LNCAP (cell line): Measurements from ENCODE around the gene SLC9A9.

Experiments
- CTCF ChIP-seq: fragments of 450-650 bp; IDR thresholded peaks from 2 replicates; pipeline ENCODE4 v1.5.1; 2017; ENCODE audit warnings: mild to moderate bottlenecking

SLC9A9 gene

DNA sequence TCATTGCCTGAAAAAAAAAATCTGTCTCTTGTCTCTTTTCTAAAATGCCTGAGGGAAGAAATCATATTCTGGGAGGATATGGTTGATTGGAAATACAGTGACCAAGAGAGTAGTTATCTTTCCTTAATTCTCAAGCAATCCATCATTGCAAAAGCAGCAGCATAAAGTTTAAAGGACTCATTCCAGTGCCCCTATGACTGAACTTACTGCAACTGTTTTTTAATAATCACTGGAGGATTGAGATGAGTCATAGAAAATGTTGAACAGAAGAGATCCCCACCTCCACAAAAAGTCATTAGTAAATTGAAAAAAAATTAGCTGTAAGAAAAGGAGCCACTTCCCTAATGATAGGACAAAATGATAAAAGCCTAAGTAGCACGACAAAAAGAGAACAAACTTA is 121.5 kb downstream of the SLC9A9 start:
- no peak for TF ChIP-seq CTCF

DNA sequence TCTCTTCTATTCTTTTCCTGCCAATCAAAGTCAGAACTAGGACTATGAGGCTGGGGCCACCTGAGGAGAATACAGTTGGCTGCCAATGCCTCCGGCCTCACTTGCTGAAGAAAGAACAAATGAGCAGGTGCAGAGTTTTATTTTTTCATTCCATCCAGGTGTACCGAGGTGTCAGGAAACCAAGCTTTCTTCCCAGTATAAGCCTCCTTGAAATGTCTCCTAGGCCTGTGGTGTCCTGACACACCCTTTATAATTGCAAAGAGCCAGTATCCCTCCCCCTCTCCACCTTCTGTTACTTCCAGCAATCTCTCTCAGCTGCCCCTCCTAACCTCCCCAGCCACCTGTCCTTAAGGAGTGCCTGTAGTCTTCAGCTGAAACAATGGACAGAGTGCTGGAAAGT is 127.9 kb downstream of the SLC9A9 start:
- TF ChIP-seq CTCF: no peak

DNA sequence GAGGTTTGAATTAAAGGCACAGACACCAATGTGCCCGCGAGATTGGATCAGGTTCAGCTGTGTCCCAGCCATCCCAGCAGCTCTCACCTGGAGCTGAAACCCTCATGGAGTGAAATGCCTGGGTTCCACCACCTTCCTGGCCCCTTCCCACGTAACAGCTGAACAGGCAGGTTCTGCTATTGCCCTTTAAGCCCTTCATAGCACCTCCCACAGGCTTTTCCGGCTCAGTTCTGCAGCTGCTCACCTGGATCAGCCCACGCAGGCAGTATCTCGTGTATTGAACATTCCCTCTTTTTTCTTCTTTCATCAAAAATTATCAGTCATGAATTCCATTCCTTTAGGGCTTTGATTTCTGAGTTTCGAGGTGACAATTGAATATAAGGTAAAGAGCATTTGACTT is 129.8 kb downstream of the SLC9A9 start:
- TF ChIP-seq CTCF: no peak

GRCh38 chr3:143716731-143717130 is 131.5 kb downstream of the SLC9A9 start:
- no peak for TF ChIP-seq CTCF

GRCh38 chr3:143712522-143712921 is 135.7 kb downstream of the SLC9A9 start:
- no peak for TF ChIP-seq CTCF

DNA sequence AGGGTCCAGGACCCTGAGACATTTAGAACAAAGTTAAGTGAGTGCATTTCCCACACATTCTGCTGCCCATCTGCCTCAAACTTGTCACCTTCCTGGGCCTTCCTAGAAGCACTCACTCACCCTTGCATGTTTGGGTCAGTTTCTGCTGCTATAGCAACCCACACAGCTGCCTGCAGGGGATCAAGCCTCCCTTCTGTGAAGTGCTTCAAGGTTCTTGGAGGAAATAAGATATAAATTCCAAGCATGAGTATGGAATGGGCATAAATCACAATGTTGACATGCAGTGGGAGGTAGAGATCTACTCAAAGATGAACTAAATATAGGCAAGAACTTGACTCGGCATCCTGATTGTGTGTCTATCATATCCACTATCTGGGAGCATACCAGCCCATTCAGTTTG is 140.4 kb downstream of the SLC9A9 start:
- TF ChIP-seq CTCF: no peak

DNA sequence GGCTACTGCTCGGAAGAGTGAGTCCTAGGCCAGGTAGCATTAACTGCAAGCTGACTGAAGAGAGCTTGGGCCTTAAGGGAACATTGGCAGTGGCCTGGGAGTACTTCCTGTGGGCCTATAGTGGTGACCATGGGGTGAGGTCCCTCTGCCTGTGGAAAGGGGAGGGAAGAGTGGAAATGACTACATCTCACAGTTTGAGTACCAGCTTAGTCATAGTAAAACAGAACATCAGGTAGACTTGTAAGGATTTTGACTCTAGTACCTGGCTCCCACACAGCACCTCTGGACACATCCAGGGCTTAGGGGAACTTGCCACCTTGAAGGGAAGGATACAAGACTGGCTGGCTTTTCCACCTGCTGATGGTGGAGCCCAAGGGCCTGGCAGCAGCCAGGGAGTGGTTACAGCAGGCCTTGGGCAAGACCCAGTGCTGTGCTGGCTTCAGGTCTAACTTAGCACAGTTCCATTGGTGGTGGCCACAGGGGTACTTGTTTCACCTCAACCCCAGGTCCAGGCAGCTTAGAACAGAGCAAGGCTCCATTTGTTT is 147.8 kb downstream of the SLC9A9 start:
- TF ChIP-seq CTCF: no peak

- TF ChIP-seq CTCF: no peak
These were observed 148.8 kb downstream of the SLC9A9 start for GRCh38 chr3:143699424-143699823.
